GM21528 (cell line): ENCODE results near the gene MAML1.
"Not testable (repeated sequence)": the region's sequence is repeated elsewhere in the genome, so short reads cannot be mapped to it uniquely, and the experiment has no call there.

ENCODE experiments used
- ATAC-seq: cut with Tn5 transposase; IDR thresholded peaks from one replicate; pipeline ENCODE4 v1.9.1; 2021; ENCODE audit warnings: mild to moderate bottlenecking, moderate library complexity; ENCODE audit not compliant: unreplicated experiment, low FRiP score

Gene MAML1

GRCh38 chr5:179732412-179732917, at the start of gene MAML1:
MAML1 (plus strand) TSS chr5:179732822; CDS start chr5:179733113, 291 bp downstream.
- peak; percentile 95 for ATAC-seq

GRCh38 chr5:179689212-179689611, 43.4 kb upstream of the MAML1 start:
- not testable (repeated sequence) for ATAC-seq

GRCh38 chr5:179694561-179694960, 38.1 kb upstream of the MAML1 start:
- no peak for ATAC-seq

- ATAC-seq, result no peak
These were observed 36.0 kb upstream of the MAML1 start for GRCh38 chr5:179696603-179697002.

- no peak for ATAC-seq
These were observed 35.5 kb upstream of the MAML1 start for GRCh38 chr5:179697108-179697507.

GRCh38 chr5:179697543-179697942, 35.1 kb upstream of the MAML1 start:
- ATAC-seq, result not testable (repeated sequence)

- ATAC-seq, result peak; percentile 92
These were observed 34.4 kb upstream of the MAML1 start for GRCh38 chr5:179697993-179698934.

GRCh38 chr5:179698935-179699615, 33.5 kb upstream of the MAML1 start, which contains the start of gene CANX:
CANX (plus strand) TSS chr5:179698967; CDS start chr5:179705682, 6,715 bp downstream.
- peak; percentile 3 for ATAC-seq

- no peak for ATAC-seq
These were observed 32.9 kb upstream of the MAML1 start for GRCh38 chr5:179699616-179700237.

- no peak for ATAC-seq
These were observed 32.2 kb upstream of the MAML1 start for GRCh38 chr5:179700401-179700918.

GRCh38 chr5:179716286-179716685, 16.3 kb upstream of the MAML1 start:
- ATAC-seq, result no peak

- ATAC-seq, result no peak
These were observed 12.4 kb upstream of the MAML1 start for GRCh38 chr5:179720222-179720621.

- ATAC-seq, result no peak
These were observed 8.5 kb upstream of the MAML1 start for GRCh38 chr5:179724163-179724562.

GRCh38 chr5:179727106-179727505, 5.5 kb upstream of the MAML1 start:
- ATAC-seq, result no peak

GRCh38 chr5:179729303-179729702, 3.3 kb upstream of the MAML1 start:
- ATAC-seq, result no peak

- no peak for ATAC-seq
These were observed 2.9 kb upstream of the MAML1 start for GRCh38 chr5:179729727-179730126.

GRCh38 chr5:179730356-179730755, 2.3 kb upstream of the MAML1 start:
- ATAC-seq, result no peak

- ATAC-seq, result no peak
These were observed 1.8 kb upstream of the MAML1 start for GRCh38 chr5:179730852-179731251.

- peak; percentile 13 for ATAC-seq
These were observed 721 bp upstream of the MAML1 start for GRCh38 chr5:179731791-179732411.
